Measurements from ENCODE around the gene KIAA0319L. TPM values are rescaled to one million over a fixed set of nuclear protein-coding genes. Genes with fewer than 3 reads are reported as not detected.

The KIAA0319L gene
- total RNA-seq, 1 donor from 2014 or later = 48.6 TPM

GRCh38 chr1:35594005-35594760, 37.0 kb upstream of the KIAA0319L start:
- no peak for TF ChIP-seq CTCF (conservative IDR thresholded peaks at IDR 0.05)
- Mint-ChIP-seq H3K36me3 (peaks cover 6% of the 10 kb centered on the region), H3K27ac (peak overlapping the region; percentile 71), H3K9me3 (no peaks in the 10 kb centered on the region), H3K4me3 (peak overlapping the region; percentile 11), H3K4me1 (ENCODE audit: unreplicated experiment) (peaks cover 17% of the 10 kb centered on the region), H3K27me3 (no peaks in the 10 kb centered on the region)
- DNase-seq (ENCODE audit: extremely low spot score, unreplicated experiment) = peak; percentile 62

- no peaks in the 10 kb centered on the region for H3K27me3 Mint-ChIP-seq
- DNase-seq (ENCODE audit: extremely low spot score, unreplicated experiment) = no peak
- H3K4me3 Mint-ChIP-seq = peak overlapping the region; percentile 11
- no peak for TF ChIP-seq CTCF (conservative IDR thresholded peaks at IDR 0.05)
- H3K27ac Mint-ChIP-seq = peak overlapping the region; percentile 71
- no peaks in the 10 kb centered on the region for H3K9me3 Mint-ChIP-seq
- H3K36me3 Mint-ChIP-seq = peaks cover 3% of the 10 kb centered on the region
- H3K4me1 Mint-ChIP-seq (ENCODE audit: unreplicated experiment) = peaks cover 11% of the 10 kb centered on the region
Observed at GRCh38 chr1:35592991-35593769, 36.0 kb upstream of the KIAA0319L start.

GRCh38 chr1:35591211-35591610, 34.0 kb upstream of the KIAA0319L start:
- H3K9me3 Mint-ChIP-seq = no peaks in the 10 kb centered on the region
- no peak overlapping the region for H3K27ac Mint-ChIP-seq
- peaks cover 3% of the 10 kb centered on the region for H3K27me3 Mint-ChIP-seq
- TF ChIP-seq CTCF (conservative IDR thresholded peaks at IDR 0.05) = no peak
- no peak for DNase-seq (ENCODE audit: extremely low spot score, unreplicated experiment)
- H3K4me1 Mint-ChIP-seq (ENCODE audit: unreplicated experiment) = peaks cover 11% of the 10 kb centered on the region
- peaks cover 3% of the 10 kb centered on the region for H3K36me3 Mint-ChIP-seq
- H3K4me3 Mint-ChIP-seq = no peak overlapping the region

- no peak for TF ChIP-seq CTCF (conservative IDR thresholded peaks at IDR 0.05)
- Mint-ChIP-seq H3K9me3 (no peaks in the 10 kb centered on the region), H3K27ac (no peak overlapping the region)
Observed at GRCh38 chr1:35590476-35591040, 33.4 kb upstream of the KIAA0319L start.

GRCh38 chr1:35589516-35590427, 32.6 kb upstream of the KIAA0319L start:
- H3K4me3 Mint-ChIP-seq = no peak overlapping the region
- no peak overlapping the region for H3K27ac Mint-ChIP-seq
- no peak for TF ChIP-seq CTCF (conservative IDR thresholded peaks at IDR 0.05)

More at GRCh38 chr1:35590476-35591040, 33.4 kb upstream of the KIAA0319L start:
- peaks cover 11% of the 10 kb centered on the region for H3K4me1 Mint-ChIP-seq (ENCODE audit: unreplicated experiment)
- H3K27me3 Mint-ChIP-seq = peaks cover 3% of the 10 kb centered on the region
- H3K4me3 Mint-ChIP-seq = no peak overlapping the region
- DNase-seq (ENCODE audit: extremely low spot score, unreplicated experiment) = no peak
- no peaks in the 10 kb centered on the region for H3K36me3 Mint-ChIP-seq

More at GRCh38 chr1:35589516-35590427, 32.6 kb upstream of the KIAA0319L start:
- Mint-ChIP-seq H3K36me3 (no peaks in the 10 kb centered on the region), H3K4me1 (ENCODE audit: unreplicated experiment) (peaks cover 11% of the 10 kb centered on the region), H3K9me3 (no peaks in the 10 kb centered on the region), H3K27me3 (peaks cover 3% of the 10 kb centered on the region)
- no peak for DNase-seq (ENCODE audit: extremely low spot score, unreplicated experiment)
